CD4-positive, alpha-beta T cell treated with Interleukin-6 for 4 hours (primary cell): ENCODE measurements around the gene PHACTR1.
"Not testable (repeated sequence)": the region's sequence is repeated elsewhere in the genome, so short reads cannot be mapped to it uniquely, and the experiment has no call there.

Experiments used
- DNase-seq: peaks from one replicate; pipeline ENCODE4 v3.0.0-alpha.2; 2020; ENCODE audit warnings: mixed read lengths

PHACTR1 gene

DNA sequence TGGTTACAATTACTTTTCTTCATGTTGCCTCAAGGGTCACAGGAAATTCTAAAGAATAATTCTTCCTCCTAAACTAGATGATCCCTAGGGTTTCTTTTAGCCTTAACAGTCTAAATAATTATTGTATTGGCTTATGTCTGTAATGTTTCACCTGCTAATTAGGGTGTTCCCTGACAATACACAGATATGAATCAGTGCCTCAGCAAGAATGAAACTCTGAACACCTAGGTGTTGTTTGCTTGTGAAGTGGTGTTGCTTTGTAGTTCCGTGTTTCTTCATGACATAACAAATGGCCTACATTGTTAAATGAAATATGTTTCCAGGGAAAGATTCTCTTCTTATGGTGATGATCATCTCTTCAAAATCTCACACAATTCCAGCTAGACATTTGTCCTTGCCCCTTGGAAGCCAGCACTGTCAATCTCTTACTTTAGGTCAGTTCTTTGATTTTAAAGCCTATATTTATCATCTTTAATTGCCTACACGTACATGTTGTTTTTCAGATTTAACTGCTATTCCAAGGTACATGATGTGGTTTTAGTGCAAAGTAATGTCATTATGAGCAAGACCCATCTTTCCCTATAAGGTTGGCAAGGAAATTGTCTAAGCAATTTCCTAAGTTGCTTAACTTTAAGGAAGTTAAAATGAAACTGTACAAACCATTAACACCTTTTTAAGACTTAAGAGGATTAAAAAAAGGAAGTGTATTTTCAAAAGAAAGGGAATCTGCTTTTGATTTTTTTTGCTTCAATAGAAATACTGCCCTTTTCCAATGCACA is 499.9 kb downstream of the PHACTR1 start:
- no peak for DNase-seq

DNA sequence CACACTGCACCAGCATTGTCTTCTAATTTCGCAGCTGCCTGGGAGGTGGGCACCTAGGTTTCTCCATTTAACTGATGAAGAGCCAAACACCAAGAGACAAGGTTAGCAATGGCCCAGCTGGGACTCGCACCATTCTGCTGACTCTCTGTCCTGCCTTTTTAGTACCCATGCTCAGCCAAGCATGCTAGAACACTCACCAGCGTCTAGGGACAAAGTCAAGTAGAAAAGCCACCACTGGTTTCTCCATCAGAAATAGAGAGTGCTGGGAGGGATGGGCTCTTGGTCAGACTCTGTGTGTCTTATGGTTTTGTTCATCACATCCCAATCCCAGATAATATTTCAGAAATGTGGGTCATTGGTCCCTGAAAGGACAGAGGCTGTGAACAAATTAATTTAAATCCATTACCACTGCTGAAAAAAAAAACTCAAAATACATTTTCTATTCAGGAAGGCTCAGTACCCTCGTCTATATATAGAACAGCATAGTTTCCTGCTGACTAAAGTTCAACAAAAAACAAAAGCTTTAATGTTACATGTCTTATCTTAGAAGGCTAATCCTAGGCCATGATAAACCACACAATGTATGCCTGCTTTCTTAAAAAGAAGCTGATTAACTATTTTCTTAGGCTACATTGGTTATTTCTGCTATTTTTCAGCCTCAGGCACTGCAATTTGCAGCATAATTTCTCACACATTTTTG is 500.8 kb downstream of the PHACTR1 start:
- DNase-seq, result no peak

DNA sequence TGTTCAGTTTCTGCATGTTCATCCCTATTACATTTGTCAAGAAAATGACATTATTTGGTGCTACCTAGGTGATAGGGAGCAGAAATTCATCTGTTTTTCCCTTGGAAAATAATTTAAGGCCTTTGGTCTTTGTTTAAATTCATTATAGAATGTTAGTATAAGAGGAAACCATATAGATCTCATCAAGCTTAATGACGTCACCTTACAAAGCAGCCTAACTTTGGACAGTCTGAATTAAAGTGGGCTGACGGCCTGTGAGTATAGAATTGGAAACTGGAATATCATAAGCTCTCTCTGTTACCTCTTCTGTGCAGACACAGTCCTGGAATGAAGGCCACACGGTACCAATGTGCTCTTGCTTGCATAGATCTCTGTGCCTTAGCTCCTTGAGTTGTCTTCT is 503.7 kb downstream of the PHACTR1 start:
- no peak for DNase-seq

DNA sequence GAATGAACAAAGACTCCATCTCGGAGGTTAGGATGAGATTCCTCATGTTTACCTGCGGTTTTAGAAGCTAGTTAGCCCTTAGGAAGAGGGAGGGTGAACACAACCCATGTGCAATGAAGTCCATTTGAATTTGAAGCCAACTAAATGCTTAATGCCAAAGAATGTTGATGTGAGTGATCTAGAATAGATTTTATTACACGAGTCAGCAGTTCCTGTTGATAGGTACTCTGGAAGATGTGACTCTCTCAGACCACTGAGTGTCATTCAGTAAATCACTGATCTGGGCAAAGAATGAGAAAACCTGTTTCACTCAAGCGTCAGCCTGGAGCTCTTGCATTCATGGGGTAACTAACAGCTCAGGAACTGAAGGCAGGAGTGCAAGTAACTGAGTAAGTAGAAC is 505.5 kb downstream of the PHACTR1 start:
- no peak for DNase-seq

DNA sequence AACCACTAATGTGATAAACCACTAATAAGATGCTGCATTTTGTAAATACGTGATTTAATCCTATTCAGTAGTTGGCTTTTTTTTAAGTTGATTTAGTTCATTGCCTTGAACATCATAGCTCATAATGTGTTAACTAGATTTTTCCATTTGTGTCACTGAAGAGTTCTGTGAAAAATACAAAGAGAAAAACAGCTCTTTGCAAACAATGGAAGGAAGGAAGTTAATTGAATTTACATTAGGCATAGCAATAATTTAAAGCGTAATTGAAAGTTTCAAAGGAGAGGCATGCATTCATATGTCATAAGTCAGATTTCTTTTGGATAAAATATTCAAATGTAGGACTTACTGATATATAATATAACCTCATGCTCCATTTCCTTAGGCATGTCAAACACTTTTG is 509.5 kb downstream of the PHACTR1 start:
- no peak for DNase-seq

DNA sequence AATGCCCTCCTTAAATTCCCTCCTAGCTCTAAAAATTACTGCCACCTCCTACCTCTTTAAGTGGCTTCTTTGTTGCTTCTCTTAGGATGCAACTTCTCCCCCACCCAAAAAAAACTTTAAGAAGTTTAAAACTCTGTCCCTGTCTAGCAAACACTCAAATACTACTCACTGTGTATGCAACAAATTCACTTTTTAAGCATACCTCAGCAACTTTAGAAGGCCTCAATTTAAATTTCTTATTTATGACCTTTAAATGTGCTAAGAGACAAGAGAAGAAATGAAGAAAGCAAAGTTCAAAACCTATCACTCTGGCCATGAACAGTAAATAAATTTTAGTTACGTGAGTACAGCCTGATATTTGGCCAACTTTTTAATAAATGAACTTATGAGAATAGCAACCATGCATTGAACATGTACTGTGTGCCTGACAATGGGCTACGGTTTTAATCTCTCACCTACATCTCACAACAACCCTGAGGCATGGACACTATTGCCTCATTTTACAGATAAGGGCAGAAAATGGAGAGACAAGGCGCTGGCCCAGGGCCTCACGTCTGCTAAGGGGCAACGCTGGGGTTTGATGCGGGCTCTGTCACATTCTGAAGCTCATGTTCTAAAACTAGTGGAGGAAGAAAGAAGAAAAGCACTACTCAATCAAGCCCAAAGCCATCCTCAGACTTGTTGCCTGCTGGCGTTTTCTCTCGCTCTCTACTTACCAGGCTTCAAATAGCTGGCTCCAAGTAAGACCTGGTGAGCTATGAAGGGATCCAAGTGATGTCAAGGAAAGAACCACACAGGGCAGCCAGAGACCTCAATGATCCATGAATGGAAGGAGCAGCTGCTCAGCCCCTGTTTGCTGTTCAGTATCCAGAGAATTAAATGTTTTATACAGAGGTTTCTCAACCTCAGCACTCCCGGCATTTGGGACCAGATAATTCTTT is 512.0 kb downstream of the PHACTR1 start:
- DNase-seq, result no peak

DNA sequence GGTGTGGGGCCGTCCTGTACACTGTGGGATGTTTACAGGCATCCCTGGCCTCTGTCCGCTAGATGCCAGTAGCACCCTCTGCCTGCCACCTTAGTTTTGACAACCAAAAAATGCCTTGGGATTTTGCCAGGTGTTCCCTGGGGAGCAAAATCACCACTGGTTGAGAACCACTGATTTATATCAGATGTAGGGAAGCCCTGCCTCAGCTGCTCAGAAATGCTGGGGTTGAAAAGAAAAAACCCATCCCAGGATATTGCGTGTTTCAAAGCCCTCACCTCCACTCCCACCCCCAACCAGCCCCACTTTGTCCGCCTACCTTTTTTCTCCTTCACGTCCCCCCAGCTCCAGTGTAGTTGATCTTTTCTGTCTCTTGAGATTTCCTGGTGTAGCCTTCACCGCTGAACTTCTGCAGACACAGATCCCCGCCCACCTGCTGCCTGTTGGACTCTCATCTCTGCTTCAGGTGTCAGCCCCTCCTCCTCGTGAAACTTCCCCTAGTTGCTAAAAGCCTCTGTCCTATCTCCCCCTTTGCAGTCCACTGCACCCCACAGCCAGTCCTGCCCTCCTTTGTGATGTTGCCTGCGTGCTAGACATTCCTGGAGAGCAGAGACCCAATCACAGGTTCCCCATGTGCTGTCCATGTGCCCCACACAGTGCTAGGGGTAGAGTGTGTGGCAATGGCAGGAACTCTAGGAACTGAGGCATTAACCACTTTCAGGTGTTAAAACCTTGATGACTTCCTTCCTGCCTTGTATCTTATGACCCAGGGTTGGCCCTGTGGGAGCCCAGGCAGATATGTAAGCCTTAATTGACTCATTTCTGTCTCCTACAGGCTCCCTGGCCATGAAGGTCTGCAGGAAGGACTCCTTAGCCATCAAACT is 512.9 kb downstream of the PHACTR1 start:
- peak; percentile 8 for DNase-seq

DNA sequence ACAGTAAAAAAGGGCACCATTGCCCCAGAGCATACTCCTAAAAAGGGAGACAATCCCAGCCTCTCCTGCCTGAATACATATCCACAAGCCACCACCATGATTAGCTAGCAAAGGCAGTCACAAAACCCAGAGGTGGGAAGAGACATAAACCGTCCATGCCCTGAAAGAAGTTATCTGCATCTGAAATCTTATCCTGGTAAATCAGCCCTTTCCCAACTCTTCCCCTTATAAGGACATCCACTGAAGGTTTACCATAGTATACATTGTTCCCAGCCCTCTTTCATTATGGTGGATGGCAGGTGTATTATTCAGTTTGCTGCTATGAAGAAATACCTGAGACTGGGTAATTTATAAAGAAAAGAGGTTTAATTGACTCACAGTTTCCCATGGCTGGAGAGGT is 516.5 kb downstream of the PHACTR1 start:
- no peak for DNase-seq

DNA sequence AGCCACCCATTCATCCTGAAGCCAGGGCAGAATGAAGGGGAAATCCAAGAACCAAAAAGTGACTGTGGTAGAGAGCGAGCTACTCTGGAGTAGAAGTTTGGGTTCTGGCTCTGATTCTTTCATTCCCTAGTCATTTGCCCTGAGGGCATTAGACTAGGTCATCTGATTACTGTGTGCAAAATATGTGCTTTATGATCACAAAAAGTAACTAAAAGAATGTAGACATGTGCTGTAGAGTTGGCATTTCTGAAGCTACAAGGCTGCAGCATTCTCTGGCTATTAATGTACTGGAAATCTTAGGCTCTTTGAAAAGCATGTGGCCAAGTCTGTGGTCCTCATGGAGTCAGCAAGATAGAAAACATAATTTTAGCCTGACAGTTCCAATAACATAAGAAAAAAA is 517.6 kb downstream of the PHACTR1 start:
- DNase-seq, result no peak

DNA sequence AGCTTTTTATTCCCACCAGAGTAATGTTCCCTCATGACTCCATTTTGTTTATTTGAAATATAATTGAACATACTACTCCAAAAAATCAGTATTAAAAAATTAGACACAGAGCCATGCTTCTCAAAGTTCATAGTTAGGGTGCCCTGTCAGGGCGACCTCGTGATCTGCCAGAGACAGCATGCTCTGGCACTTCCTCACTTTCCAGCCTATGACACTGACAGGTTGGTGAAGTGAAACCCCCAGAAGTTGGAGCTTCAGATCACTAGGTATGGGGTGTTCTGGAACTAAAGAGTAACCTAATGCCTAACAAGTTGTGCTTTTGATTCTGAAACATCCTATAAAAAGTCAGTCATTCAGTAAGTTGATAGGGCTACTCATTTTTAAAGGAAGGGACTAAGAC is 518.8 kb downstream of the PHACTR1 start:
- DNase-seq, result no peak

DNA sequence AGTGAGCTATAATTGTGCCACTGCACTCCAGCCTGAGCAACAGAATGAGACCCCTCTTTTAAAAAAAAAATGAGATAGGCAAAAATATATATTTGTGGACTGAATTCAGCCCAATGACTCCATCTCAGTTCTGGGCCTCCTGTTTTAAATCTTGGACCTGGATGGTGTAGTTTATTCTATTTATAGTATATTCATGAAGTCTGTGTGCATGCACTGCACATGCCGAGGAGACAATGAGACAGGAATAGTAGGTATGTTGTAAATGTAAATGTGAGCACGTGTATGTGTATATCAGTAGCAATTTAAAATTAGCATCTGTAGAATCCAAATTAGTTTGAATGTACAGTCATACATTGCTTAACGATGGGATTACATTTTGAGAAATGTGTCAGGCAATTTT is 520.8 kb downstream of the PHACTR1 start:
- DNase-seq, result no peak

DNA sequence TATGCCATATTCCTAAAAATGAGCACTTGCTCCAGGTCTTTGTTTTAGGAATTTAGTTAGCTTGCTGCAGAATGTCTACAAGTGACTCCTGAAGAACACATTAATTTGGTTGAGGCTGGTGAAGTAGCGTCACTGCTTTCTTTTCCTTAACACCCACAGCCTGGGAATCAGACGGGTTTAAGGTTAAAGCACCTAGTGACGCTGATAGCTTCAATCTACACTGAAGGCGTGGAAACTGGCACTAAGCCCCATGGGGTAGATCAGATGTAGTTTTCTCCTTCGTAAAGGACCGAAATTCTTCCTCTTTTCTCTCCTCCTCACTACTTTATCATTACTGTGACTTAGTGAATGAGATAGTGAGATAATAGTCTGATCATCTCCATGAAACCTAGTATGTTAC is 521.5 kb downstream of the PHACTR1 start:
- DNase-seq, result no peak

DNA sequence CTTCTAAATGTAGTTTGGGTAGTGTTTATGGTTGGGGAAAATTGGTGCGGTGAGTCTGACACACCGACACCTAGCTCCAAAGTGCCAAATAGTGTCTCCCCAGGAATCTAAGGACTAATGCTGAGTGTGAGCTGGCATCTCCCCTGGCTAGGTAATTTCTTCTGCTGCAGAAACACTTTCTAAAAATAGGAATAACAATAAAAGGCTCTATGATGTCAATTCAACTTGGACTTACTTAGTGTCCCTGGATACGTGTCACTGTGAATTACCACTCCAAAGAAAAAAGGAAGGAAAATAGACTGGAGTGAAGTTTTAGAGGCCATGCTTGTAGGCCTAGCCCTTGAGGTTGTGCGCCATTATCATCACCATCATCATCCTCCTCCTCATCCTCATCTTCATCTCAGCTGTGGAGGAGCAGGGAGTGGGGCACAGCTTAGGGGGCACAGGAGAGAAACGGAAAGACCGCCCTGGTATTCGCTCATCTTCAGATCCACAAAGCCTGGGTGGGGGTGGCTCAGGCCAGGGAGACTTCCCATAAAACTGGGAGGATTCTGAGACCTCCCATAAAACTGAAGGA is 522.2 kb downstream of the PHACTR1 start:
- no peak for DNase-seq

DNA sequence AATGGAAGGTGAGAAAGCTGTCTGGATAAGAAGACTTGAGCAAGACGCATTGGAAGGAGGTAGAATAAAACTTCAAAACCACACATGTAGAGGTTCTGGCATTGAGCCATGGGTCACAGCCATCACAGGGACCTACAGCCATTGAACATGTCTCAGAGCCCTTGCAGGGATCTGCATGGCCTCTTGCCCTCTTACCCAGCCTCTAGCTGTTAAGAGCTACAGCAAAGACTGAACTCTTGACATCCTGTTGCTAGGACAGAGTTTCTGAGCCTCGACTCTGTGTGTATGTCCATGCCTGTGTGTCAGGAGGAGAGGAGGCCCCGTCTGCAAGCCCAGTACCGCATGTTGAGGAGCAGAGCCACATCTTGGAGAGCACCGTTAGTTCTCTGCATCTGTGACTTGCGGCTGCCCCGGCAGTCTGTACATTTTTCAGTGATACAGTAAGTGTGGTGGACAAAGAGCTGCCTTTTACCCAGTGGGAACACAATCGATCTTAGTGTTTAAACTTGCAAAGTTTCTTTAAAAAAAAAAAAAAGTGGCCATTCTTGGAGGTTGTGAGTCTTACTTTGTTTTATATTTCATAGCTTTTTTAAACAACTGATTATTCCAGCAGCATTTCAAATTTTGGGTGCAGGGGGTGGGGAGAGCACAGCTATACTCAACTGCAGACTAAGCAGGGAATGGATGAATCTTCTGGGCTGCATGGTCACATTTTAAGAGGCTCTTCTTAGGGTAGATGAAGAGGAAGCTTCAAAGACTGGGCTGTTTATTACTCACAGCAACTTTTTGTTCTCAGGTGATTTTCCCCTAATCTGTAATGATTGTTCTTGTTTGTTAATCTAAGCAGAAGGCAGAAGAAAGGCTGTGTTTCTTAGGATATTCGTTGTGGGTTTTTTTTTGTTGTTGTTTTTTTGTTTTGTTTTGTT is 523.2 kb downstream of the PHACTR1 start:
- no peak for DNase-seq

DNA sequence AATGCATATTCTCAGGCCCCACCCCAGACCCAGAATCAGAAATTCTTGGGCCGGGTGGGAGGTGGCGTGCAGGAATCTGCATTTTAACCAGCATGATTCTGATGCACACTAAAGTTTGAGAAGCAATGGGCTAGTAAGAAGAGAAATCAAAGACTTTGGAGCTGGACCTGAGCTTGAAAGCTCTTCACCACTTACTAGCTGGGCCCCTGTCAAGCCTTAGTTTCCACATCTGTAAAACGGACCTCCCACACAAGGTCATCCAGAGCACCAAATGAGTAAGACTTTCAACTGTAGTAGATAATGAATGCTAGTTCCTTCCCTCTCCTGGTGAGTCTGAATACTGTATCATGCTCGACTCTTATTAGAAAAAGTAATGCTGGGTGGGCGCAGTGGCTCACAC is 524.8 kb downstream of the PHACTR1 start:
- DNase-seq, result no peak

DNA sequence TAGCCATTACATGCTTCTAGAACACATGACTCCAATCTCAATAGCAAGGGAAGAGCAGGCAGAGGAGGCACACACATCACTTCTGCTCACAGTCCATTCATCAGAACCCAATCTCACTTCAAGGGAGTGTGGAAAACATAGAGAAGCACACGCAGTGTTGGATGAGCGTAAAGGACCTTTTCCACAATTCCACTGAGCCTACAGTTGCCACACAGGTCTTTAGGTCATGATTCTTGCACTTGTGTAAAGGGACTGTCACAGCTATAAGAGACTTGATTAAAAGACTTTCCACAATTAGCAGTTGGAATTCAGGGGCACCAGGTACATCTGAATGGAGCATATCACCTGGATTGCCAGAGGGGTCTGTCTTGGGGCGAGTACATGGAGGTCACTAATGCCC is 525.6 kb downstream of the PHACTR1 start:
- no peak for DNase-seq

DNA sequence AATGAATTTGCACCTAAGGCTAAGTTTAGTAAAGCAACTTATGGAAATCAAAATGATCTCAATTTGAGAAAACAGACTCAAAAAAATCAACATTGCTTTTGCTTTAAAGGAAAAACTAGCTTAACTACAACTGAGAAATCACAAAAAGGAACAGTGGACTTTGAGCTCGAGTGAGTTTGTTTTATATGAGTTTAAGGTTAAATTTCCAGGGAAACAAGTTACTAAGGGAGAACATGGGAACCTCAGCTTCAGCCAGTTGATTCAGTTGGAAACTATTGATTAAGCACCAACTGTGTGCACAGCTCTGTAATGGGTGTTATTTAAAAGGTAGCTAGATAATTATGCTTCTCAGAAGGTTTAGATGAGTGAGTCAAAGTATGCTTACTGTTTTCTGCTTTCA is 526.0 kb downstream of the PHACTR1 start:
- no peak for DNase-seq

DNA sequence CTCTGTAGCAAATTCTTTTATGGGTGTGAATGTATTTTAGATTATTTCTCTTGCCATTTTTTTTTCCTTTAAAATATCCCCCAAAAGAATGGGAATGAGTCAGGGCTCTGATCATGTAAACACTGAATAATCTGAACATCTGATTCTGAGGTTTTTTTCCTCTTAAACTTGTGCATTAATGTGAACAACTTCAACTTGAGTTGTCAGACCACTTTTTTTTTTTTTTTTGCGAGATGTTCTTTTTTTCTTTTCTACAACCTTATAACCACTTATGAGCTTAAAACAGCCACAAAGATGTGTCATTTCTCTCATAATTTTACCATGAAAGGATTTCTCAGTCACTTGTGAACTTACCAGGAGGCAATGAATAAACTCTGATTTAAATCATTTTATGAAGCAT is 526.5 kb downstream of the PHACTR1 start:
- no peak for DNase-seq

DNA sequence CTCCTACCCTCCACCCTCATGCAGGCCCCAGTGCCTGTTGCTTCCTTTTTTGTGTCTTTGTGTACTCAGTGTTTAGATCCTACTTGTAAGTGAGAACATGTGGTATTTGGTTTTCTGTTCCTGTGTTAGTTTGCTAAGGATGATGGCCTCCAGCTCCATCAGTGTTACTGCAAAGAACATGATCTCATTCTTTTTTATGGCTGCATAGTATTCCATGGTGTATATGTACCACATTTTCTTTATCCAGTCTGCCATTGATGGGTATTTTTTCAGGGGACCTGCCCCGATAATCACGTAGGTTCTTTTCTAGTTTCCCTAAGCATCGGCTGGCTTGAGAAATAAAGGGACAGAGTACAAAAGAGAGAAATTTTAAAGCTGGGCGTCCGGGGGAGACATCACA is 527.2 kb downstream of the PHACTR1 start:
- DNase-seq, result not testable (repeated sequence)

DNA sequence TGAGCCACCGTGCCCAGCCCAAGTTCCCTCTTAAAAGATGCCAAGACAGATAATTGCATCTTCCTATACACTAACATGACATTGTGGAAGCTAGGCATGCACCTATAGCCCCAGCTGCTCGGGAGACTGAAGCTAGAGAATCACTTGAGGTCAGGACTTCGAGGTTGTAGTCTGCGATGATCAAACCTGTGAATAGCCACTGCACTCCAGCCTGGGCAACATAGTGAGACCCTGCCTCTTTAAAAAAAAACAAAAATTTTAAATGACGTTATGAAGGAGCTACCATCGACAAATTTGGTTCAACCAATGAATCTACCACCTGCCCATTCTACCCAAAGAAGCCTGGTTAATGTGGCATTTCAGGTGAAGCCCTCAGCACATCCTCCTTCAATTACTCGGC is 531.1 kb downstream of the PHACTR1 start:
- DNase-seq, result no peak

DNA sequence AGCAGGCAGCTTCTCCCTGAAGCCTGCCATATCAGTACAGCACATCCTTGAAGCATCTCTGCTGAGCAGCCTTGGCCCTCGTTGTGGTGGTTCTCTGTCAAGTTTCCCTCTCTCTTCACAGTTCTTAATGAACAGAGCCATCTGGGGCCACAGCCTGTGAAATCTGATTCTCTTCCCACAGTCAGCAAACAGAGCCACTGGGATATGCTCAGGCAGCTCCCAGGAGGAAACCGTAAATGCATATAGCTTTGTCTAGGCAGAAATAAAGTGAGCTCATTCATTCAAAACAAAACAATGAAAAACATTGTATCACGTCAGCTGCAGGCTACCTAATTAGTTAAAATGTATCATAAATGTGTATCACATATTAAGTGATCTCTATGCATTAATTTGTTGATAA is 531.5 kb downstream of the PHACTR1 start:
- no peak for DNase-seq
